ENCODE data around the gene PLAAT1. TPM values are rescaled to one million over a fixed set of nuclear protein-coding genes. Genes with fewer than 3 reads are reported as not detected.

PLAAT1 gene
- total RNA-seq, 1 donor from 2014 or later, result 4.2 TPM

DNA sequence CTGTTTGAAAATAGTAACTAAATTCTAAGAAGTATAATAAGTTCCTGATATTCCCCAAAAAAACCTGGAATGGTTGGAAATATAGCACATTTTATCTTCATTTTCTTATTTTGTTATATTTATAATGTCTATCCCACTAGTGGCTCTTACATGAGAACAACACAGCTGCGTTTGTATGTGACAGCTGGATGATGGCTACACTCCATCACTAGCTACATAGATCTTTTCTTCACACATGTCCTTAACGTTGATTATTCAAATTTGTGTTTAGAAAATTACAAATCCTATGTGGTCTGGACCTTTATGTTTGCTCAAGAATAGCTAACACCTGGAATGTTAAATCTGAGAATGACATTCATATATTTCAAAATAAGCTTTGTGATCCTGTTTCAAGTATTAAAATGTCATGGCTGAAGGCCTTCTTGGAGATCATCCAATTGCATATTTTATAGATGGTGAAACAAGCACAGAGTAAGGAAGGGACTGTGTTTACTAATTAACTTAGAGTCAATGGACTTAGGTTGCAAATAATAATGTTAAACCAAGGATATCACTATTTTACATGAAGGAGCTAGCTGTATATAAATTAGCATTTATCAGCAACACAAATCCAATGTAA is 76.8 kb downstream of the PLAAT1 start:
- DNase-seq (ENCODE audit: missing footprints), result no peak
- intact Hi-C loops (cut with DNase I), result no loop called here
- ATAC-seq, result no peak

Other genes starting within 250 kb of the PLAAT1 start
- gene ATP13A5, start 137.5 kb downstream of the PLAAT1 start, total RNA-seq, result not detected

All from Right ventricle myocardium inferior (tissue), 1 donor.